GM12864 (cell line): Measurements from ENCODE around the gene NFATC2.

Experiments
- DNase-seq: peaks from one replicate; pipeline ENCODE4 v3.0.0-alpha.2; 2011; ENCODE audit warnings: low read depth
- H3K4me3 ChIP-seq: 2 replicates; pipeline ENCODE4 v1.5.1; 2011; ENCODE audit warnings: mild to moderate bottlenecking, low read depth, low read length, control low read depth
- TF ChIP-seq, protein P1 (sequence below): IDR thresholded peaks from 2 replicates; pipeline ENCODE4 v1.5.1; 2011; ENCODE audit warnings: low read depth, mild to moderate bottlenecking, moderate library complexity, low read length, control low read depth, inconsistent platforms; ENCODE audit errors: missing control alignments

The NFATC2 gene

DNA sequence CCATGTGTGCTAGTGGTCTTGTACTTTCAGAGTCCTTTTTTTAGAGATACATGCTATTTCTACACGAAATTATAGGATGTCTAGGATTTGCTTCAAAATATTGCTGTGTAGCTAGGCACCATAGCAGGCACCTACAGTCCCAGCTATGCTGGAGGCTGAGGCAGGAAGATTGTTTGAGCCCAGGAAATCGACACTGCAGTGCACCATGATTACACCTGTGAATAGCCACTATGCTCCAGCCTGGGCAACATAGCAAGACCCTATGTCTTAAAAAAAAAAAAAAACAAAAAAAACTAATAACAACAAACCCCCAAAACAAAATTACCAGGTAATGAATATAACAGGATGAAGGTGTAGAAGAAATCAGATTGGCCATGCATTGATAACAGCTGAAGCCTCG is 121.7 kb downstream of the NFATC2 start:
- DNase-seq = no peak
- TF ChIP-seq, protein P1, sequence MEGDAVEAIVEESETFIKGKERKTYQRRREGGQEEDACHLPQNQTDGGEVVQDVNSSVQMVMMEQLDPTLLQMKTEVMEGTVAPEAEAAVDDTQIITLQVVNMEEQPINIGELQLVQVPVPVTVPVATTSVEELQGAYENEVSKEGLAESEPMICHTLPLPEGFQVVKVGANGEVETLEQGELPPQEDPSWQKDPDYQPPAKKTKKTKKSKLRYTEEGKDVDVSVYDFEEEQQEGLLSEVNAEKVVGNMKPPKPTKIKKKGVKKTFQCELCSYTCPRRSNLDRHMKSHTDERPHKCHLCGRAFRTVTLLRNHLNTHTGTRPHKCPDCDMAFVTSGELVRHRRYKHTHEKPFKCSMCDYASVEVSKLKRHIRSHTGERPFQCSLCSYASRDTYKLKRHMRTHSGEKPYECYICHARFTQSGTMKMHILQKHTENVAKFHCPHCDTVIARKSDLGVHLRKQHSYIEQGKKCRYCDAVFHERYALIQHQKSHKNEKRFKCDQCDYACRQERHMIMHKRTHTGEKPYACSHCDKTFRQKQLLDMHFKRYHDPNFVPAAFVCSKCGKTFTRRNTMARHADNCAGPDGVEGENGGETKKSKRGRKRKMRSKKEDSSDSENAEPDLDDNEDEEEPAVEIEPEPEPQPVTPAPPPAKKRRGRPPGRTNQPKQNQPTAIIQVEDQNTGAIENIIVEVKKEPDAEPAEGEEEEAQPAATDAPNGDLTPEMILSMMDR = no peak
- no peak overlapping the region for H3K4me3 ChIP-seq

DNA sequence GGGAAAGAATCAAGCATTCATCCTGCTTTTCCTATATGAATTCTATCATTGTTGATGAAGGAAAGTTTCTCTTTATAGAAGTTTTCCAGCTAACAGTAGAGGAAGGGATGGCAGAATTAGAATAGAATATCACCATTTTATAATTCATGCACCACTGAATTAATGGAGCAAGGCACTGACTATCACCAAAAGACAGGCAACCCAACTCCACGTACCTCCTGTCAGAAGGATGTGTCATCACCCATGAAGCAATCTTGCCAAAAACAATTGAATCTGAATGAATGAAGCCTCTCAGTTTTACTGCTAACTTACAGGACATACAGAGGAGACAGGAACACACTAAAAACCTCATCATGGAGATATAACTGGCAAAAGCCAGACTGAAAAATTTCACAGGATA is 122.4 kb downstream of the NFATC2 start:
- no peak overlapping the region for H3K4me3 ChIP-seq
- TF ChIP-seq, protein P1 = no peak
- no peak for DNase-seq

DNA sequence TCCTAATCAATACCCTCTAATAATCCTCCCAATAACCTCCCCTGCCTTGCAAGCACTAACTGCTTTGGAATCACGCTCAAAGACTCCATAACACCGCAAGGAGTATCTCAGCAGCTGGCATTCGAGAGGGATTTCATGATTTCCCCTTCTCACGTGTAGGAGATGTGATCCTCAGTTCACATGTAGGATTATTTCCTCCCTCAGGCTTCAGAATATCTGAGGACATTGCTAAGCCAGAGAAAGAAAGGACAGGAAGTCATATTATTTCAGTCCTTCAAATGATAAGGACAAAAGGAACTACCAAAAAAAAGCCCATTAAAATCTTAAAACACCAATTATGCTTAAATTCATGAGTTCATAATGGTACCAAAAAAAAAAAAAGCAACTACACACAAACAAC is 122.9 kb downstream of the NFATC2 start:
- DNase-seq = no peak
- no peak overlapping the region for H3K4me3 ChIP-seq
- TF ChIP-seq, protein P1 = no peak

DNA sequence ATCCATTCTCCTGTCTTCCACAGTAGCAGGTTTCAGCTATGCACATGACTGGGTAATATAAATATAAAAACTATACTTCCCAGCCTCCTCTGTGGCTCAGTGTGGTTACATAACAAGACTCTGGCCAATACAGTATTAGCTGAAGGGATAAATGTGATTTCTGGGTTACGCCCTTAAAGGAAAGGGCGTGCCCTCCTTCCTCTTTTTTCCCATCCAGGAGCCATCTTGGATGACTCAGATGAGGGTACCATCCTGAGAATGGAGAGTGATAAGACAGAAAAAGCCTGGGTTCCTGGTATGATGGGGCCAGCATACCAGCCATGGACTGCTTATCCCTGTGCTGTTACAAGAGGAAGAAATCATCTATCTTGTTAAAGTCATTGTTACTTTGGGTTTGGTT is 123.3 kb downstream of the NFATC2 start:
- TF ChIP-seq, protein P1 = no peak
- no peak for DNase-seq
- no peak overlapping the region for H3K4me3 ChIP-seq

DNA sequence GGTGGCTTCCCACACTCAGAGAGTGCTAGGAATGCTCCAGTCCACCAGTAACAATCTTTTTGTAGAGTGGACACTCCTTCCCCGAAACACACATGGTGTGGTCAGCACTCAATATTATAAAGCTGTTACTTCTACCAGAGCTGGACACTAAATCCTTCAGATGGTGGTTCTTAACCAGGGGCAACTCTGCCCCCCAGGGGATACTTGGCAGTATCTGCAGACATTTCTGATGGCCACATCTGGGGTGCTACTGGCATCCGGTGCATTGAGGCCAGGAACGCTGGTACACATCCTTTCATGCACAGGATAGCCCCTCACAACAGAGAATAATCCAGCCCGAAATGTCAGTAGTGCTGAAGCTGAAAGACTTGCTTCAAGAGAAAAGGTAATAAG is 124.4 kb downstream of the NFATC2 start:
- no peak overlapping the region for H3K4me3 ChIP-seq
- TF ChIP-seq, protein P1 = no peak
- no peak for DNase-seq

DNA sequence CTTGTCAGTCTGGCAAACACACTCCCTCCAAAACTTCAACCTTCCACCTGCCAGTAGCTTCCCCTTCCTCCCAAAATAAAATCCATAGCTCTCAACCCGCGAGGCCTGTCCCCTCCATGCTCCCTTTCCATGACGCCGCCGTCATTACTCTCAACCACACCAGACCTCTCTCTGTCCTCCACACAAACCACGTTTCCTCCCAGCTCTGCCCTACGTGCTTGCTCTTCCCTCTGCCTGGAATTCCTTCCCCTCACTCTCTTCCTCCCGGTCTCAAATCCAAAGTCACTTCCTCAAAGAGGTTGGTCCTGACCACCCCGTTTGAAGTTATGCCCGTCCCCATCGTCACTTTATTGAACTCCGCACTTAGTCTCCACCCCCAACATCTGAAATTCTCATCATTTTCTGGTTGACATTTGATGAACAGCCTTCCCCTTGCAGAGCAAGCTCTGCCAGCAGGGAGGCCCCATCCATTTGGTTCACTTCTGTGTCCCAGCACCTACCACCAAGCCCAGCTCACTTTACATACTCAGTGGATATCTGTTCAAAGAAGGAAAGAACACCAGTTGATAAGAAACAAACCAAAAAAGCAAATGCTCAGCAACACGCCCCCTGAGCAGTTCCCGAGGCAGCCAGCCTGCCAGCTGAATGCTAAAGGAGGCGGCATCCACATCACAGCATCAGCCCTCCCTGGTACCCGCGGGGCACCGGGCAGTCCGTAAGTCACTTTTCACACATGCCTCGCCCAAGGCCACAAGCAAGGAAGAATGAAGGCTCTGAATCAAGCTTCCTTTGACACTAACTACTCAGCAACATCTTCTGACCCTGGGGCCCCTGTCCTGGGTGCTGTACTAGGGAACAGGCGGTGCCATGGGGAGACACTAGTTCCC is 125.0 kb downstream of the NFATC2 start:
- TF ChIP-seq, protein P1 = no peak
- DNase-seq = no peak
- H3K4me3 ChIP-seq = no peak overlapping the region

DNA sequence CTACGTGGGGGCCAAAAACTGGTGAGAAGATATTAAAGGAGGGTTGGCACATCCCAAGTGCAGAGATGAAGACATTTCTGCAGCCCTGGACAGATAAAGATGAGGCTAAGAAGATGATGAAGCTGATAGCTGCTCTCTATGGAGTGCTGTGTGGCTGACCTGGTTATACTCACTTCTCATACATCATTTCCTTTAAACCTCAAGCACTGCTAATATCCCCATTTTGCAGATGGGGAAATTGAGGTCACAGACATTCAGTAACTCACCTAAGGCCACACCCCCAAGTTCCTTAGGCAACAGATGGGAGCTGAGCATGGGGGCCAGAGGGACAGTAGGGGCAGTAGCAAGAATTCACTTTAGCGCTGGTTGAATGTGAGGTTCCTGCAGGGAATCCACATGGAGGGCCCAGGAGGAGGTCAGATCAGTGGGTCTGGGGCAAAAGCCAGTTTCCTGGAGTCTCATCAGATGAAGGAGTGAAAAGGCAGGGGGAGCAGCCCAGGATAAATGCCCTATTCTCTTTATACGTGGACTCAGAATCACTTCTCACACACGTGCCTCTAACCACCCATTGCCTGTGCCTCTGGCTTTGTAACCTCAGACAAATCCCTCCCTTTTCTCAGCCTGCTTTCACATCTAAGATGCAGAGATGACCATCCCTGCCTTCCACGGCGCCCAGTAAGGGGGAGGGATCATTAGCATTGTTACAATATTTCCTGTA is 125.8 kb downstream of the NFATC2 start:
- DNase-seq = no peak
- TF ChIP-seq, protein P1 = no peak
- no peak overlapping the region for H3K4me3 ChIP-seq
